Bronchial epithelial cell (primary cell): ENCODE measurements around the gene GPR68. TPM values are rescaled to one million over a fixed set of nuclear protein-coding genes. Genes with fewer than 3 reads are reported as not detected.

ENCODE experiments used
- DNase-seq: peaks from one replicate; pipeline ENCODE4 v3.0.0-alpha.2; 2010; ENCODE audit warnings: low read depth
- FAIRE-seq: peaks from 2 replicates; lab custom pipeline; 2011; peaks lifted over from hg19 to GRCh38; lab: Jason Lieb, UNC
- H3K27me3 ChIP-seq: 2 replicates; pipeline ENCODE4 v1.5.1; 2011; ENCODE audit warnings: low read length; ENCODE audit not compliant: control insufficient read depth, insufficient read depth
- H3K36me3 ChIP-seq: 2 replicates; pipeline ENCODE4 v1.5.1; 2011; ENCODE audit warnings: low read length; ENCODE audit not compliant: control insufficient read depth, insufficient read depth
- H3K4me3 ChIP-seq: 2 replicates; pipeline ENCODE4 v1.5.1; 2011; ENCODE audit warnings: mild to moderate bottlenecking, low read depth, low read length, control low read depth
- total RNA-seq: library from RNA; depleted of rRNA; stranded (reverse); fragments of >200 nt; gene quantifications from 2 replicates; pipeline ENCODE4 v1.2.1, GENCODE V29; 2014
- TF ChIP-seq, protein P1 (sequence below): IDR thresholded peaks from 2 replicates; pipeline ENCODE4 v1.5.1; 2011; ENCODE audit warnings: mild to moderate bottlenecking, moderate library complexity, low read length, control low read depth, inconsistent platforms; ENCODE audit not compliant: insufficient read depth, severe bottlenecking

The GPR68 gene
- total RNA-seq, 1 donor from 2014 or later: 1.8 TPM

DNA sequence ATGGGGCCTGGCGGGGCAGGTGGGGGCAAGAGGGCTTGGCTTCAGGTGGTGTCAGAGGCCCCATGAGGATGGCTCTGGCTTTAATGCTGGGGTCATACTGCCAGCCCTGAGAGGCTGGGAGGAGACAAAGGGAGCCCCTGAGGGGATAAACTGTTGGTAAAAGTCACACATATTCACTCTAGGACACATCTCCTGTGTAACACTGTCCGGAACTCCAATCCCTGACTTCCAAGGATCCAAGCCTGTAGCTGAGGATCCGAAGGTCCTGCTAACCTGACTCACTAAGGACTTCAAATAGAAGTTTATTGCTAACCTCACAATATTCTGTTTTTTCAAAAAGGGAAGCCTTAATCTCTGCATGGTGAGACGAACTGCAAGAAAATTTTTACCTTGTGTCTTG is 39.2 kb upstream of the GPR68 start:
- no peaks in the 10 kb centered on the region for H3K27me3 ChIP-seq
- TF ChIP-seq, protein P1, sequence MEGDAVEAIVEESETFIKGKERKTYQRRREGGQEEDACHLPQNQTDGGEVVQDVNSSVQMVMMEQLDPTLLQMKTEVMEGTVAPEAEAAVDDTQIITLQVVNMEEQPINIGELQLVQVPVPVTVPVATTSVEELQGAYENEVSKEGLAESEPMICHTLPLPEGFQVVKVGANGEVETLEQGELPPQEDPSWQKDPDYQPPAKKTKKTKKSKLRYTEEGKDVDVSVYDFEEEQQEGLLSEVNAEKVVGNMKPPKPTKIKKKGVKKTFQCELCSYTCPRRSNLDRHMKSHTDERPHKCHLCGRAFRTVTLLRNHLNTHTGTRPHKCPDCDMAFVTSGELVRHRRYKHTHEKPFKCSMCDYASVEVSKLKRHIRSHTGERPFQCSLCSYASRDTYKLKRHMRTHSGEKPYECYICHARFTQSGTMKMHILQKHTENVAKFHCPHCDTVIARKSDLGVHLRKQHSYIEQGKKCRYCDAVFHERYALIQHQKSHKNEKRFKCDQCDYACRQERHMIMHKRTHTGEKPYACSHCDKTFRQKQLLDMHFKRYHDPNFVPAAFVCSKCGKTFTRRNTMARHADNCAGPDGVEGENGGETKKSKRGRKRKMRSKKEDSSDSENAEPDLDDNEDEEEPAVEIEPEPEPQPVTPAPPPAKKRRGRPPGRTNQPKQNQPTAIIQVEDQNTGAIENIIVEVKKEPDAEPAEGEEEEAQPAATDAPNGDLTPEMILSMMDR: no peak
- DNase-seq (no peak), FAIRE-seq (no peak)
- no peak overlapping the region for H3K4me3 ChIP-seq
- peaks cover 14% of the 10 kb centered on the region for H3K36me3 ChIP-seq

GRCh38 chr14:91282954-91283645 is 38.6 kb upstream of the GPR68 start:
- no peak for DNase-seq
- no peak overlapping the region for H3K4me3 ChIP-seq
- peaks cover 14% of the 10 kb centered on the region for H3K36me3 ChIP-seq
- no peaks in the 10 kb centered on the region for H3K27me3 ChIP-seq
- TF ChIP-seq, protein P1: no peak
- FAIRE-seq: no peak

DNA sequence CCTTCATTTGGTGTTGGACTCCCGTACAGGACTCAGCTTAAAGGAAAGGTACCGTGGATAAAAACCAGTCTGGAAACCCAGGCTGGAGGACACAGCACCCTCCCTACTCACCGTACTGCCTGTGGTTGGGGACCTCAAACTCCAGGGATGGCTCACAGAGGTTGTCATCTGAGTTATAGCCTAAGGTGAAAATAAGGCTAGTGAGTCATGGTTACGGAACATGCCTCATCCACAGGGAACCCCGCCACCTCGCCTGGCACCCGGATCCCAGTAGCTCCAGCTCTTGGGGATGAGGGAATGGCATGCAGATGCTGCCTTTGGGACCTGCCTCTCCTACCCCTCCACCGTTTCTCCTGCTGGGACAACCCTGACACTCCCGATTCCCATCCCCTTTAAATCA is 36.8 kb upstream of the GPR68 start:
- no peak overlapping the region for H3K4me3 ChIP-seq
- DNase-seq (peak; percentile 89), FAIRE-seq (peak; percentile 88)
- H3K27me3 ChIP-seq: no peaks in the 10 kb centered on the region
- H3K36me3 ChIP-seq: peaks cover 17% of the 10 kb centered on the region
- TF ChIP-seq, protein P1: no peak

DNA sequence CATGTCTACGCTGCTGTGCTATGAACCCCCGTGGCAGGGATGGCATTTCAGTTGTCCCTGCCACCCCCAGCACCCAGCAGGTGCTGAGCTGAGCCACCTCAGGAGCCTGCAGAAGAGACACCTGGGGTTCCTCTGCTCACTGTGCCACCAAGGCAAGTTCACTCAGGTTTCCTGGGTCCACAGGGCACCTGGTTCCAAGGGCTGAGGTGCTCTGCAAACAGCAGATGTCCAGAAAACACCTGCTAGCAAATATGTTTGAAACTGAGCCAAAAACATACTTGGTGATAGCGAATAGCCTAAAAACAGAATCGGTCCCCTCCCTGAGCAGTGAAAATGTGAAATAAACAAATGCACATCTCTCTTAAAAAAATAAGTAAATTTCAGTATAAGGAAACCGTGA is 35.6 kb upstream of the GPR68 start:
- H3K36me3 ChIP-seq: peaks cover 17% of the 10 kb centered on the region
- TF ChIP-seq, protein P1: no peak
- no peak for FAIRE-seq

GRCh38 chr14:91279354-91279753 is 34.9 kb upstream of the GPR68 start:
- no peak overlapping the region for H3K4me3 ChIP-seq
- peaks cover 18% of the 10 kb centered on the region for H3K36me3 ChIP-seq
- DNase-seq: no peak
- TF ChIP-seq, protein P1: no peak
- FAIRE-seq: no peak
- H3K27me3 ChIP-seq: no peaks in the 10 kb centered on the region

More for the DNA sequence above, 35.6 kb upstream of the GPR68 start:
- Histone ChIP-seq H3K4me3 (no peak overlapping the region), H3K27me3 (no peaks in the 10 kb centered on the region)
- DNase-seq: no peak

GRCh38 chr14:91278383-91278715 is 33.8 kb upstream of the GPR68 start:
- H3K27me3 ChIP-seq: no peaks in the 10 kb centered on the region
- DNase-seq (no peak), FAIRE-seq (no peak)
- TF ChIP-seq, protein P1: no peak
- H3K4me3 ChIP-seq: no peak overlapping the region
- H3K36me3 ChIP-seq: peaks cover 18% of the 10 kb centered on the region
